Keratinocyte (primary cell): ENCODE measurements around the gene SCN10A. TPM values are rescaled to one million over a fixed set of nuclear protein-coding genes. Genes with fewer than 3 reads are reported as not detected.

Source experiments
- DNase-seq: peaks from one replicate; pipeline ENCODE4 v3.0.0-alpha.2; 2011; ENCODE audit warnings: low read depth, missing footprints, low spot score
- FAIRE-seq: peaks from 2 replicates; lab custom pipeline; 2011; peaks lifted over from hg19 to GRCh38; lab: Jason Lieb, UNC
- H2AFZ ChIP-seq: 2 replicates; pipeline ENCODE4 v1.6.0; 2012; ENCODE audit warnings: low read length, control low read depth, inconsistent platforms; ENCODE audit not compliant: control insufficient read depth
- H3K27ac ChIP-seq: 2 replicates; pipeline ENCODE4 v1.5.1; 2011; ENCODE audit warnings: low read length; ENCODE audit not compliant: control insufficient read depth, insufficient read depth
- H3K27me3 ChIP-seq: 3 replicates; pipeline ENCODE4 v1.6.0; 2011; ENCODE audit warnings: low read length; ENCODE audit not compliant: control insufficient read depth, insufficient read depth; ENCODE audit errors: extremely low read depth
- H3K36me3 ChIP-seq, 2 experiments: 2 replicates in 1 of 2; 3 replicates in 1 of 2; pipeline ENCODE4 v1.5.1; 2011; ENCODE audit warnings: low read length in 2 of 2, mild to moderate bottlenecking in 1 of 2; ENCODE audit not compliant: control insufficient read depth in 2 of 2, insufficient read depth in 2 of 2; ENCODE audit errors: extremely low read depth in 1 of 2
- H3K4me1 ChIP-seq: 3 replicates; pipeline ENCODE4 v1.5.1; 2011; ENCODE audit warnings: low read length; ENCODE audit not compliant: control insufficient read depth, insufficient read depth; ENCODE audit errors: extremely low read depth
- H3K4me2 ChIP-seq: 3 replicates; pipeline ENCODE4 v1.6.0; 2011; ENCODE audit warnings: low read depth, low read length; ENCODE audit not compliant: control insufficient read depth, insufficient read depth; ENCODE audit errors: extremely low read depth
- H3K4me3 ChIP-seq, 3 experiments: fragments of 200-600 bp in 1 of 3; sonication (generic) in 1 of 3; 2 replicates in 2 of 3; 3 replicates in 1 of 3; pipeline ENCODE4 v1.5.1; 2011 to 2016; ENCODE audit warnings: low read length in 3 of 3, mild to moderate bottlenecking in 3 of 3, control low read depth in 2 of 3, inconsistent platforms in 1 of 3, low read depth in 1 of 3, mixed read lengths in 1 of 3, mixed run types in 1 of 3, moderate library complexity in 1 of 3; ENCODE audit not compliant: control insufficient read depth in 2 of 3, insufficient read depth in 2 of 3; ENCODE audit errors: extremely low read depth in 1 of 3
- H3K79me2 ChIP-seq: 2 replicates; pipeline ENCODE4 v1.6.0; 2012; ENCODE audit warnings: low read length; ENCODE audit not compliant: control insufficient read depth, insufficient read depth
- H3K9ac ChIP-seq: 3 replicates; pipeline ENCODE4 v1.6.0; 2011; ENCODE audit warnings: low read length; ENCODE audit not compliant: control insufficient read depth, insufficient read depth; ENCODE audit errors: extremely low read depth
- H3K9me1 ChIP-seq: 3 replicates; pipeline ENCODE4 v1.6.0; 2011; ENCODE audit warnings: low read length; ENCODE audit not compliant: control insufficient read depth, insufficient read depth; ENCODE audit errors: extremely low read depth
- H3K9me3 ChIP-seq: 2 replicates; pipeline ENCODE4 v1.5.1; 2012; ENCODE audit warnings: low read depth, low read length; ENCODE audit not compliant: control insufficient read depth
- H4K20me1 ChIP-seq: 3 replicates; pipeline ENCODE4 v1.6.0; 2011; ENCODE audit warnings: low read length; ENCODE audit not compliant: control insufficient read depth, insufficient read depth; ENCODE audit errors: extremely low read depth
- CTCF ChIP-seq, 3 experiments: IDR thresholded peaks in 1 of 3; conservative IDR thresholded peaks in 1 of 3; optimal IDR thresholded peaks in 1 of 3; 2 replicates in 2 of 3; 3 replicates in 1 of 3; pipeline versions ENCODE3 to v1.5.1; 2011; ENCODE audit warnings: low read length in 3 of 3, mild to moderate bottlenecking in 3 of 3, moderate library complexity in 2 of 3, control low read depth in 1 of 3, inconsistent platforms in 1 of 3; ENCODE audit not compliant: insufficient read depth in 2 of 3; ENCODE audit errors: extremely low read depth in 1 of 3
- EZH2 ChIP-seq: IDR thresholded peaks from one replicate; pipeline ENCODE4 v1.6.1; 2012; ENCODE audit warnings: inconsistent platforms, mild to moderate bottlenecking, low read length, moderate library complexity
- dilution Hi-C: fragments of 300-500 bp; cut with MboI; formaldehyde crosslinking; loops from one replicate; pipeline ENCODE4 v1.7.0; 2020; ENCODE audit warnings: low sequenced_read_pairs; ENCODE audit not compliant: extremely low pct_ligation_motif_present
- polyA plus RNA-seq, 5 experiments: library from polyadenylated mRNA; depleted of rRNA in 3 of 5; stranded (reverse) in 3 of 5; stranded (forward) in 1 of 5; unstranded in 1 of 5; fragments of >200 nt; gene quantifications; 1 replicate in 1 of 5; 2 replicates in 3 of 5; 3 replicates in 1 of 5; pipeline versions ENCODE4 v1.2.1 to v1.2.3, GENCODE V29; 2011 to 2012; ENCODE audit warnings: missing spikeins in 2 of 5, low read depth in 1 of 5, low replicate concordance in 1 of 5

The SCN10A gene
- polyA plus RNA-seq, 1 donor (not counting 4 experiments of a cell fraction or from before 2014, with no cell fraction given) = not detected

GRCh38 chr3:38836561-38836960, 20.5 kb upstream of the SCN10A start:
- no peak for FAIRE-seq
- Histone ChIP-seq H4K20me1 (no peaks in the 10 kb centered on the region), H3K4me3 (no peak overlapping the region), H3K36me3 (no peaks in the 10 kb centered on the region), H3K9ac (no peak overlapping the region), H3K9me1 (no peaks in the 10 kb centered on the region), H3K27ac (no peak overlapping the region), H3K9me3 (no peaks in the 10 kb centered on the region), H3K4me2 (no peak overlapping the region), H2AFZ (no peak overlapping the region), H3K4me1 (no peaks in the 10 kb centered on the region), H3K79me2 (no peaks in the 10 kb centered on the region), H3K27me3 (no peaks in the 10 kb centered on the region)
- dilution Hi-C loops = no loop called here
- TF ChIP-seq EZH2 = no peak
- TF ChIP-seq CTCF (optimal IDR thresholded peaks at IDR 0.05 in 1 of 3, IDR thresholded peaks at IDR 0.05 in 1 of 3, conservative IDR thresholded peaks at IDR 0.05 in 1 of 3; ENCODE audit: extremely low read depth in 1 of 3, insufficient read depth in 2 of 3, low read length in 3 of 3) = no peak
- no peak for DNase-seq

- Histone ChIP-seq H3K27ac (no peak overlapping the region), H3K79me2 (no peaks in the 10 kb centered on the region), H3K9me1 (no peaks in the 10 kb centered on the region), H3K27me3 (no peaks in the 10 kb centered on the region), H3K4me3 (no peak overlapping the region), H2AFZ (no peak overlapping the region), H3K9me3 (no peaks in the 10 kb centered on the region), H3K36me3 (no peaks in the 10 kb centered on the region), H3K9ac (no peak overlapping the region), H3K4me1 (no peaks in the 10 kb centered on the region), H3K4me2 (no peak overlapping the region), H4K20me1 (no peaks in the 10 kb centered on the region)
- TF ChIP-seq EZH2 (no peak), CTCF (optimal IDR thresholded peaks at IDR 0.05 in 1 of 3, IDR thresholded peaks at IDR 0.05 in 1 of 3, conservative IDR thresholded peaks at IDR 0.05 in 1 of 3; ENCODE audit: extremely low read depth in 1 of 3, insufficient read depth in 2 of 3, low read length in 3 of 3) (no peak)
- DNase-seq (no peak), FAIRE-seq (no peak)
- dilution Hi-C loops = no loop called here
Measured at GRCh38 chr3:38835939-38836338, 19.9 kb upstream of the SCN10A start.
